K562 (cell line): ENCODE measurements around the gene MRPL30. TPM values are rescaled to one million over a fixed set of nuclear protein-coding genes. Genes with fewer than 3 reads are reported as not detected.

Source experiments
- ATAC-seq: fragments of 200-7000 bp; cut with Tn5 transposase; 3 replicates; pipeline ENCODE4 v1.9.1; 2020; ENCODE audit warnings: moderate library complexity
- BruUV-seq: library from RNA; stranded (reverse); fragments of 400-500 nt; replicated peaks from 2 replicates; lab custom pipeline; 2021; lab: Mats Ljungman, UMichigan
- CTCF ChIA-PET: fragments of 300-600 bp; formaldehyde crosslinking; extraction: SDS; loops from one replicate; lab custom pipeline; 2021; ENCODE audit warnings: low intra/inter-chr PET ratio; lab: Yijun Ruan, JAX
- POLR2A ChIA-PET: fragments of 300-600, 350-650 bp; sonication (Branson Sonifier 250); formaldehyde crosslinking; extraction: SDS; loops from one replicate; lab custom pipeline; 2021; ENCODE audit warnings: antibody characterized with exemption, inconsistent platforms; lab: Yijun Ruan, JAX
- DNase-seq, 4 experiments: peaks; one replicate each; pipeline versions ENCODE4 v3.0.0 to v3.0.0-alpha.2; 2011 to 2018; ENCODE audit warnings: low spot score in 3 of 4, mixed read lengths in 3 of 4; ENCODE audit errors: extremely low read depth in 1 of 4
- FAIRE-seq: peaks from 2 replicates; lab custom pipeline; 2011; peaks lifted over from hg19 to GRCh38; lab: Jason Lieb, UNC
- H2AFZ ChIP-seq: 2 replicates; pipeline ENCODE4 v1.6.0; 2011; ENCODE audit warnings: low read depth, low read length, control low read depth, inconsistent platforms
- H3K27ac ChIP-seq: fragments of 200-600 bp; 3 replicates; pipeline ENCODE4 v1.8.0; 2011; ENCODE audit warnings: low read depth, mild to moderate bottlenecking, control low read depth, inconsistent platforms, low read length, moderate library complexity, mixed read lengths; ENCODE audit errors: extremely low read depth
- H3K27me3 ChIP-seq, 2 experiments: fragments of 300-600 bp in 1 of 2; 2 replicates in 1 of 2; 3 replicates in 1 of 2; pipeline versions ENCODE4 v1.6.0 to v1.8.0; 2011; ENCODE audit warnings: inconsistent platforms in 2 of 2, low read length in 2 of 2, mild to moderate bottlenecking in 1 of 2, mixed read lengths in 1 of 2, moderate library complexity in 1 of 2; ENCODE audit not compliant: control insufficient read depth in 2 of 2, insufficient read depth in 2 of 2
- H3K36me3 ChIP-seq: fragments of 300-600 bp; 3 replicates; pipeline ENCODE4 v1.8.0; 2011; ENCODE audit warnings: mild to moderate bottlenecking, low read length, inconsistent platforms; ENCODE audit not compliant: control insufficient read depth, insufficient read depth
- H3K4me1 ChIP-seq, 2 experiments: fragments of 200-600 bp in 1 of 2; replicated peaks in 1 of 2; 2 replicates in 1 of 2; 3 replicates in 1 of 2; pipeline versions ENCODE4 v1.5.1 to v1.8.0; 2011; ENCODE audit warnings: inconsistent platforms in 2 of 2, low read length in 2 of 2, mild to moderate bottlenecking in 1 of 2, mixed read lengths in 1 of 2, moderate library complexity in 1 of 2; ENCODE audit not compliant: control insufficient read depth in 2 of 2, insufficient read depth in 2 of 2
- H3K4me2 ChIP-seq: 2 replicates; pipeline ENCODE4 v1.6.1; 2011; ENCODE audit warnings: low read length, control low read depth, inconsistent platforms, mixed read lengths; ENCODE audit not compliant: insufficient read depth
- H3K4me3 ChIP-seq: fragments of 200-600 bp; sonication (generic), shearing (Covaris generic); 2 replicates; pipeline ENCODE4 v1.5.1; 2016; ENCODE audit warnings: control low read depth, inconsistent platforms
- H3K79me2 ChIP-seq: fragments of 200-600 bp; 3 replicates; pipeline ENCODE4 v1.8.0; 2011; ENCODE audit warnings: low read length, inconsistent platforms; ENCODE audit not compliant: control insufficient read depth, insufficient read depth
- H3K9ac ChIP-seq, 2 experiments: 2 replicates each; pipeline versions ENCODE4 v1.6.0 to v1.6.1; 2011; ENCODE audit warnings: low read depth in 2 of 2, low read length in 2 of 2, control low read depth in 1 of 2, inconsistent platforms in 1 of 2, mild to moderate bottlenecking in 1 of 2, mixed read lengths in 1 of 2; ENCODE audit not compliant: insufficient read depth in 1 of 2
- H3K9me1 ChIP-seq: one replicate; pipeline ENCODE4 v1.6.0; 2011; ENCODE audit warnings: inconsistent platforms, mild to moderate bottlenecking, low read length, moderate library complexity; ENCODE audit not compliant: control insufficient read depth, insufficient read depth
- H3K9me3 ChIP-seq: replicated peaks from 2 replicates; pipeline ENCODE4 v1.5.1; 2011; ENCODE audit warnings: low read depth, low read length, inconsistent platforms; ENCODE audit not compliant: control insufficient read depth, insufficient read depth
- H4K20me1 ChIP-seq: replicated peaks from 2 replicates; pipeline ENCODE4 v1.6.1; 2011; ENCODE audit warnings: low read length, inconsistent platforms, mixed read lengths; ENCODE audit not compliant: control insufficient read depth, insufficient read depth
- MTA1 ChIP-seq: fragments of 450-650 bp; IDR thresholded peaks from 2 replicates; pipeline ENCODE4 v1.6.1; 2017; ENCODE audit warnings: borderline replicate concordance
- PHB ChIP-seq: fragments of 250-450 bp; sonication (Bioruptor Pico); IDR thresholded peaks from 2 replicates; pipeline ENCODE4 v1.5.0; 2021
- SRSF7 ChIP-seq: fragments of 200-400 bp; formaldehyde crosslinking; optimal IDR thresholded peaks from 2 replicates; pipeline ENCODE3; 2017; ENCODE audit warnings: mild to moderate bottlenecking, low read depth, low read length
- THAP12 ChIP-seq: fragments of 250-450 bp; sonication (Bioruptor Pico); IDR thresholded peaks from 2 replicates; pipeline ENCODE4 v1.9.0; 2021; ENCODE audit warnings: mild to moderate bottlenecking, inconsistent platforms
- WGBS: fragments of 100-300 bp; shearing (Covaris generic); methylation state at CpG from one replicate; pipeline ENCODE4 v1.1.6; 2016; ENCODE audit warnings: low coverage, mixed read lengths; ENCODE audit not compliant: insufficient coverage; ENCODE audit errors: missing lambda C conversion rate; 5-methylcytosine and 5-hydroxymethylcytosine counted together
- in situ Hi-C: fragments of 300-500 bp; cut with MboI; formaldehyde crosslinking; loops from 4 replicates; pipeline ENCODE4 v1.15.0; 2018; ENCODE audit warnings: inconsistent platforms, mixed read lengths
- intact Hi-C: fragments of 100-400 bp; cut with micrococcal nuclease; formaldehyde crosslinking; loops from 2 replicates; pipeline ENCODE4 v1.14.2; 2022
- polyA plus RNA-seq, 8 experiments: library from polyadenylated mRNA; depleted of rRNA in 4 of 8; stranded (reverse) in 5 of 8; unstranded in 3 of 8; fragments of >200 nt; fragmentation: Nextera tagmentation in 2 of 8; fragmentation: Illumina TruSeq in 1 of 8; extraction: Ambion mirVana in 2 of 8; extraction: Trizol in 1 of 8; gene quantifications; 2 replicates each; pipeline versions ENCODE4 v1.2.1 to v1.2.3, GENCODE V29; 2011 to 2014; ENCODE audit warnings: inconsistent platforms in 1 of 8, missing spikeins in 1 of 8
- total RNA-seq, 7 experiments: library from RNA; depleted of rRNA in 6 of 7; stranded (reverse); fragments of >200 nt in 6 of 7; fragmentation: Illumina TruSeq in 2 of 7; extraction: Trizol in 2 of 7; gene quantifications; 2 replicates each; pipeline versions ENCODE4 v1.2.1 to v1.2.3, GENCODE V29; 2011 to 2021; ENCODE audit warnings: low replicate concordance in 1 of 7

The MRPL30 gene
- total and polyA plus RNA-seq, 9 of the 15 experiments (the other 6 are each of a cell fraction or from before 2014, with no cell fraction given), result 63.3 to 130 (median 87.0) TPM

GRCh38 chr2:99187011-99187410, 6.0 kb downstream of the MRPL30 start:
- Histone ChIP-seq H3K4me1 (peaks cover 0 to 10% of the 10 kb centered on the region in 2 experiments; a peak in 4 of 5 replicates), H3K36me3 (peaks cover 74% of the 10 kb centered on the region), H3K27me3 (no peaks in the 10 kb centered on the region), H3K9ac (no peak overlapping the region), H3K4me3 (no peak overlapping the region), H2AFZ (no peak overlapping the region), H4K20me1 (no peaks in the 10 kb centered on the region), H3K9me1 (peaks cover 5% of the 10 kb centered on the region), H3K4me2 (no peak overlapping the region), H3K9me3 (no peaks in the 10 kb centered on the region), H3K79me2 (peaks cover 80% of the 10 kb centered on the region), H3K27ac (no peak overlapping the region)
- TF ChIP-seq PHB (CRISPR knock-in tag), result no peak
- TF ChIP-seq MTA1, result no peak
- no TSS peak for BruUV-seq
- in situ Hi-C loops, result no loop called here
- DNase-seq (no peak), FAIRE-seq (no peak), ATAC-seq (no peak)
- CTCF ChIA-PET, result no interaction called here
- POLR2A ChIA-PET, result no interaction called here
- intact Hi-C loops, result no loop called here

GRCh38 chr2:99188357-99188756, 7.4 kb downstream of the MRPL30 start:
- in situ Hi-C loops, result no loop called here
- no TSS peak for BruUV-seq
- Histone ChIP-seq H3K4me1 (peaks cover 0 to 3% of the 10 kb centered on the region in 2 experiments; a peak in 1 of 5 replicates), H3K27ac (no peak overlapping the region), H2AFZ (no peak overlapping the region), H4K20me1 (no peaks in the 10 kb centered on the region), H3K4me2 (no peak overlapping the region), H3K36me3 (peaks cover 81% of the 10 kb centered on the region), H3K4me3 (no peak overlapping the region), H3K79me2 (peaks cover 69% of the 10 kb centered on the region), H3K9me1 (peaks cover 5% of the 10 kb centered on the region), H3K9ac (no peak overlapping the region), H3K9me3 (no peaks in the 10 kb centered on the region), H3K27me3 (no peaks in the 10 kb centered on the region)
- DNase-seq, result no peak
- ATAC-seq, result no peak
- FAIRE-seq, result no peak
- POLR2A ChIA-PET, result no interaction called here
- intact Hi-C loops, result no loop called here
- whole genome bisulfite sequencing, result 97% methylated on average over 3 of the region's 3 CpGs
- TF ChIP-seq SRSF7 (no peak), THAP12 (no peak)
- CTCF ChIA-PET, result no interaction called here
